ENCODE measurements around the gene SF3B1.
"Not testable (repeated sequence)": the region's sequence is repeated elsewhere in the genome, so short reads cannot be mapped to it uniquely, and the experiment has no call there.

SF3B1 gene

DNA sequence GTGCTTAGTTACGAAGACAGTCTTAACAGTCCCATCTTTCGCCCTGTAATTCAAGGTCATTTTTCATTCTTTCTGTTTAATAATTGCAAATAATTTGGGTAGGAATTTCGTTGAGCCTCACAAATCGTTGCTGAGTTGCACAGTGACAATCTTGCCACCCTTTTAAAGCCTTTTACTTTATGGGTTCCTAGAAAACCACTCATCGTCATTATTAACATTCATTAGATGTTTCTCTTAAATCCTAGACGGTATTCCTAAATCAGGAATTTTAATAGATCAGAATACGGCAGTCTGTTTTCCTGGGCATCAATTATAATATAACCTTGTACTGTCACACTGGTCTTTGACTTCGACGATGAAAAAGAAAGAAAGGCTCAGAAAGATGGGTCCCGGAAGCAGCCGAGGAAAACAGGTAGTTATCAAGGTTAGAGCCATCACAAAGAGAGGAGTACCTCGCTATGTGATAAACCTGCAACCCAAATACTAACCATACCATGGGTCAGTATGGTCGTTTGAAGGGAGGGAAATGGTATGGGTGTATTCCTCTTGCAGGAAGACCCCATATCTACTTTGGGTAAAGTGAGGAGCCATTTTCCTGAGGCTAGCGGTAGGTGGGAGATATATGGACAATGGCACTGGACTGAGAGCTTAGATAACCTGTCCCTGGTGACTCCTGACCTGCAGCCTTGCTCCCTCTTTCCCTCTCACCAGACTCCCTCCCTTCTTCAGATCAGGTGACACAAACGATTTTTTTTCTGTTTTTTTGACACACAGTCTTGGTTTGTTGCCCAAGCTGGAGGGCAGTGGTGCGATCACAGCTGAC, 981 bp upstream of the SF3B1 start:
- DNase-seq = no peak

DNA sequence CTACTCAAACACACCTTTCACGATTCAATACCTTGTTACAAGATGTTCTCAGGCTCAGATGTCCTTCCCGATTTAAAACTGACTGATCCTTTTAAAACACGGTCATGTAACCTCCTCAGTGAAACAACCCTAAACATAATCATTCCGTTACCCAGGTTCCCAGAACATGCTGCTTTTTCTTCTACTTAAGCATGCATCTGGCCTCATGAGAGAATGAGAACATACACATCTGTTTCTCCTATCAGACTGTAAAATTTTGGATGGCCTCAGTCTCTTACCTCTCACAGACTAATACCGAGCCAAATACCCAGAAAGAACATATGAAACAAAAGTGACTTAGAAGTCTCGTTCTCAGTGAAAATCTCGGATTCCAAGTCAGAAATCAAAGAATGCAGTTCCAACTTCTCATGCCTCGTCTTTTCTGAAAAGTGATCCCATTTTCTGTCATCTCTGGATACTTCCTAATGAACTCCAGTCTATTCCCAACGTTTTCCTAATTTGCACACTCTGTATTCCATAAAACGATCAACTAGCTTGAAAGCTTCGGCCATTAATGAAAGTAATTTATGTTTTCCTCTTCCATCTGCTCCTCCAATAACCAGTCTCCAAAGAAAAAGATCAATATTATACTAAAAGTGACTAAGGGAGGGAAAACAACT, 919 bp downstream of the SF3B1 start:
- no peak for DNase-seq

DNA sequence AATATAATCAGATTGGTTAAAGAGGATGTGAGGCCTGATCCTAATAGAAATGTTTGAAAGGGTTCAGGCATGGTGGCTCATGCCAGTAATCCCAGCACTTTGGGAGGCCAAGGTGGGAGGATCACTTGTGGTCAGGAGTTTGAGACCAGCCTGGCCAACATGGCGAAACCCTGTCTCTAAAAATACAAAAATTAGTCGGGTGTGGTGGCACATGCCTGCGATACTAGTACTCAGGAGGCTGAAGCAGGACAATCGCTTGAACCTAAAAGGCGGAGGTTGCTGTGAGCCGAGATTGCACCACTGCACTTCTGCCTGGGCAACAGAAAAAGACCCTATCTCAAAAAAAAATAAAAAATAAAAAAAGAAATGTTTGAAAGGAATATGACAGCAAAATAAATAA, 2.3 kb downstream of the SF3B1 start:
- not testable (repeated sequence) for DNase-seq

DNA sequence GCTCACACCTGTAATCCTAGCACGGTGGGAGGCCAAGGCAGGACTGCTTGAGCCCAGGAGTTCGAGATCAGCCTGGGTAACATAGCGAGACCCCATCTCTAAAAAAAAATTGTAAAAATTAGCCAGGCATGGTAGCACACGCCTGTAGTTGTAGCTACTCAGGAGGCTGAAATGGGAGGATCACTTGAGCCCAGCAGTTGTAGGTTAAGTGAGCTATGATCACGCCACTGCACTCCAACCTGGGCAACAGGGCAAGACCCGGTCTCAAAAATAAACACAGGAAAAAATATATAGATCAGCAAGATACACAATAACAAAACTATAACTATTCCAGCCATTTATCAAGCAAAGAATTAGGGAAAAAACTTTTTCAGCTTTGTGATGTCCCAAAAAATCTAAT, 3.0 kb downstream of the SF3B1 start:
- no peak for DNase-seq

DNA sequence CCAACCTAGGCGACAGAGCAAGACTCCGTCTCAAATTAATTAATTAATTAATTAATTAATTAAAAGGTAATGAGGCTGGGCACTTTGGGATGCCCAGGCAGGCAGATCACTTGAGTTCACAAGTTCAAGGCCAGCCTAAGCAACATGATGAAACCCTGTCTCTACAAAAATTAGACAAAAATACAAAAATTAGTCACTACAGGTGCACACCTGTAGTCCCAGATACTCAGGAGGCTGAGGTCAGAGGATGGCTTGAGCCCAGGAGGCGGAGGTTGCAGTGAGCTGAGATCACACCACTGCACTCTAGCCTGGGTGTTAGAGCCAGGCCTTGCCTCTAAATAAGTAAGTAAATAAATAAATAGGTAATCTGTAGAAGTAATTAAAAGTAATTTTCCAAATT, 6.8 kb downstream of the SF3B1 start:
- no peak for DNase-seq

DNA sequence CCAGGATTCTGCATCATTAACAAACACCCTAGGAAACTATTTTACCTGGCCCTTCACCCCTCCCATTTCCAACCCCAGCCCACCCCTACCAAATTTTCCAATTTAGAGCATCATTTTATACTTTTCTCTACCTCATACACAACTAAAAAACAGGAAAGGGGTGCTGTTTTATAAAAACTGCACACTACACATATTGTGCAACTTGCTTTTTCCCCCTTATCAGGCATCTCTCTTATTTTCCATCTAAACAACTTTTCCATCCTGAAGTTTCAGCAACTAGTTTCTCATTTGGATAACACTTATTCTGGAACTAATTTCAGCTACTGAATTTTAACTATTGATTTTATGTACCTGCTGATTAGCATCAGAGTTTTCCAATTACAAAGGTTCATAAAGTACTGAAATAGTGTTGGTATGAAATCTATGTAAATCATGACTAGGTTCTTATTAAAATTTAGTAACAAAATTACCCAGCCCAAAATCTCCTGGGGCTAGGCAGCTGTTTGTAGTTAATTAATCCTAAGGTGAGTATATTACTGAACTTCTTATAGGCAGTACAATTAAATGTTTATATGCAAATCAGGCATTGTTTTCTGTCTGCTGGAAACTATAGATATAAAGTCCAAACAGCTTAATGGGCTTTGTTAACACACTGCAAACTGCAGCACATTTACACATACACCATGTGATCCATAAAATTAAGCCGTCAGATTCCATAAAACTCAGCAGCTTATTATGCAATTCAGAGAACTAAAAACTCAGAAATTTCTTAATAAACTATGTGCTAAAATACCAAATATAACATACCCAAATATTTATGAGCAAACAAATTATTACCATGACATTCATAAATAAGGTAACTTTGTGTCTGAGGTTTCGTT, 7.9 kb downstream of the SF3B1 start:
- DNase-seq = no peak

DNA sequence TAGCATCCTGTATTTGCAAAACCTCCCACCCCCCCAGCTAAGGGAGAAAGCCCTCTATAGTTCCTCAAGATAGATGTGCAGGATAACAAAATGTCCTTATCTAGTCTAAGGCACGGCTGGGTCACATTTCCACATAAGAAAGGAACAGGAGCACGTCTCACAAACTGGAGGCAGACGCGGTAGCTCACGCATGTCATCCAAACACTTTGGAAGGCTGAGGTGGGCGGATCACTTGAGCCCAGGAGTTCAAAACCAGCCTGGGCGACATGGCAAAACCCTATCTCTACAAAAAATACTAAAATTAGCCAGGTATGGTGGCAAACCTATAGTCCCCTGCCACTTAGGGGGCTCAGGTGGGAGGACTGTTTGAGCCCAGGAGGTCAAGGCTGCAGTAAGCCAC, 9.3 kb downstream of the SF3B1 start:
- DNase-seq = no peak

DNA sequence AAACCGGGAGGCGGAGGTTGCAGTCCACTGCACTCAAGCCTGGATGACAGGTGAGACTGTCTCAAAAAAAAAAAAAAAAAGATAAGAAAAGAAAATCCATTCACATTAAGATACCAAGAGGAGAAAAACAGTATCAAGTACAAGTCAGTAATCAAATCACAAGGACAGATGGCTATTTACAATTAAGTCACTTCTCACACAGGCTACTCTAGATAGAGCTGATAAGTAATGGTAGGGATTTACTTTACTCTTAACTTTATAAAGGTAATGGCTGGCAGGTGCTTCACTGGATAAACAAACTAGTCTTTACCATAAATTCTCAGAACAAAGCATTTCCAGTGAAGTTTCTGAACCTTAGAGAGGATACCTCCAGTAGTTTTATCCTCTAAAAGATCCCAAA, 11.5 kb downstream of the SF3B1 start:
- no peak for DNase-seq

DNA sequence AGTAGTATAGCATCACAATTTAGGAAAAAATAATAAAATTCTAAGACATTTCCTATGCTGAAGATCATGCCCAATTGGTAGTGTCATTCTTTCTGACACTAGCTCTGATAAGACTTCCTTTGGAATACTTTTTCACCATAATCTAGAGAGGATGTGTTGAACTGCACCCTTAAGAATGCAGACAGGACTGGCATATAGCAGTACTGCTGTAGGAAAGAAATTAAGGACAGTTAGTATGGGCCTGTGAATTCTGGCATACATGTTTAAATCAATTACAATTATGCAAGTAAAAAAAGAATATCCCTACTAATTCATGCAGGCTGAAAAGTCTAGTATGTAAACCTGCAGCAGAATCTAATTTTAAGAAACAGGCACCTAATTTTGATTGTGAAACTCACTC, 15.4 kb downstream of the SF3B1 start:
- DNase-seq = no peak

DNA sequence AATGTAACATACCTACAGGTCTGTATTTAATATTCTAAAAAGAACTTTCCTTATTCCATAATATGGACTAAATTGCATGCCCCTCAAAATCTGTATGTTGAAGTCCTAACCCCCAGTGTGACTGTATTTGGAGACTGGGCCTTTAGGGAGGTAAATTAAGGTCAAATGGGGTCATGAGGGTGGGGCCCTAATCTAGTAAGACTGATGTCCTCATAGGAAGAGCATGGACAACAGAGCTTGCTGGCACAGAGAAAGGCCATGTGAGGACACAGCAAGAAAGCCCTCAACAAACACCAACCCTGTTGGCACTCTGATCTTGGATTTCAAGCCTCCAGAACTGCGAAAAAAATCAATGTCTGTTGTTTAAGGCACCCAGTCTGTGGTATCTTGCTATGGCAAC, 18.6 kb downstream of the SF3B1 start:
- DNase-seq = no peak

DNA sequence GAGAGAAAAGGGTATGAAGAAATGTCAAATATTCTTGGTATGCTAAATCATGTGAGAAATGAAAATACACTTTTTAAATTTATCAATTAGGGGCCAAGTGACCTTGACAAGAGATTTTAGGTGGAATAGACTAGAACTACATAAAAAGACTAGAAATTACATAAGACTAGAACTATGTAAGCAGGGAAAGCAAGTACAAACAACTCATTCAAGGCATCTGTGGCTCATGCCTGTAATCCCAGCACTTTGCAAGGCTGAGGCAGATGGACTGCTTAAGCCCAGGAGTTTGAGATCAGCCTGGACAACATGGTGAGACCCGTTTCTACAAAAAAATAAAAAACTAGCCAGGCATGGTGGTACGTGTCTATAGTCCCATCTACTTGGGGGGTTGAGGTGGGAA, 20.3 kb downstream of the SF3B1 start:
- DNase-seq = no peak

DNA sequence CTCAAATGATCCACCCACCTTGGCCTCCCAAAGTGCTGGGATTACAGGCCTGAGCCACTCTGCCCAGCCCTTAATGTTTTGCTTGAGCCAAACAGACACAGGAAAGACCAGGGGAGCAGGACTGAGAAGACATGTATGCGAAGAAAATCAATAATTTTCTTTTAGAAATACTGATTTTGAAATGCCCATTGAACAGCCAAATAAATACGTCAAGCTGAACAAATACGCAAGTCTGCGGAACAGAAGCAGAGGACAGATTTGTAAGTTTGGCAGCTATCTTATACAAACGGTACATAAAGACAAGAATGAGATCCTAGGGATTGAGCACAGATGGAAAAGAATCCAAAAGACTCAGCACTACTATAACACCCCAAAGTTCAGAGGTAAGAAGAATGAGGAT, 20.8 kb downstream of the SF3B1 start:
- DNase-seq = no peak

DNA sequence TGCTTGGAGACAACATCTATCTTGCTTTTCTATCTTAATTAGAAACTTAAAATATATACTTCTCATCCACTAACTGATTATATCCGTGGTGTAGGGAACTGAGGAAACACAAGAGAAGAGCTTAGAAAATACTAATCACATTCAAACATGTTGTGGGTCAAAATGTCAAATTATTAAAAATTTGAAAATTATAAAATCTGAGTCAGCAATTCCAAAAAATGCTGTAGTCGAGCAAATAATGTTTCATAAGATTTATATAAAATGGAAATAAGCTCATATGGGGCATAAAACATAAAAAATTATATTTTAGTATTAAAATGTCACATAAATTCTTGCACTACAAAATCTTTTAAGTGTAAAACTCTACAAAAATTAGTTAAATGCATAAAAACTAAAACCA, 29.2 kb downstream of the SF3B1 start:
- no peak for DNase-seq

DNA sequence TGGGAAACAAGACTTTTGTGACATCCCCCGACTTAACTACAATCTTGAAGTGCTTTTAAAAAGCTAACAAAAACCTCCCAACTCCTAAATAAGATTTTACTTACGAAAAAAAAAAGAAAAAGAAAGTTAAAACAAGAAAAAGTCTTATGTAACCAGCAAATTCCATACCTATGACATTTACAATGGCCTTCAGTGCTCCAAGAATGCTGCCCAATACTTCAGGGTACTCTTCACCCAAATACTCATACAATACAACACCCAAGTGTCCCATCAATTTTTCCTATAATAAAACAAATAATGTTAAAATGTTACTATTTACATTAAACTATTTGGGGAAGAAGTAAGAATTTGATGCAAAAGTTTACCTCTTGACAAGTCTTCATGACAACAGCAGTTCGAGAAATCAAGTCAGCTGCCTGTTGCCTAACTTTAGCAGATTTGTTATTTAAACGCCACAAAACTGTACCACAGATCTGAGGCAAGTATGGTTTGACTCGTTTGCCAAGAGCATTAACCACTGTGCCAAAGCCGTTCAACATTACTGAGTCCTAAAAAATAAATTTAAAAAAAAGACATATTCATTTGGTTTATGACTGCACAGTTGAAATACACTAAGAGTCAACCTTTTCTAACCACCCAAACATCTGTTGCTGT, 34.8 kb downstream of the SF3B1 start:
- DNase-seq = no peak

DNA sequence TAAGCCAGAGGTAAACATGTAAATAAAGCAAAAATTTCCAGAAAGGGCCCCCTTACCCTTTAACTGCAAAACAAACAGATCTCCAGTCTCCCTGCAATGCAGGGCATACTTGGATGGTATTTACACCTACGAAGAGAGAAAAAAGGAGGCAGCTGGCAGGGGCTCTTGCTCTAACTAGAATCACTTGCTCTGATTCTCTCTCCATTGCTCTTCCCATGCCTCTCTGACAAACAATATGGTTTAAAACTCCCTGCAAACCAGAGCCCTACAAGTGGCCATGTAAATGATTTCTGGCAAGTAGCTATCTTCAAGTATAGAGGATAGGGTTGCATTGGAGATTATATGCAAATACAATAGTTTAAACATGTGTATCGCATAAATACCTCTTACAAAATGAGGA, 35.9 kb downstream of the SF3B1 start:
- no peak for DNase-seq

DNA sequence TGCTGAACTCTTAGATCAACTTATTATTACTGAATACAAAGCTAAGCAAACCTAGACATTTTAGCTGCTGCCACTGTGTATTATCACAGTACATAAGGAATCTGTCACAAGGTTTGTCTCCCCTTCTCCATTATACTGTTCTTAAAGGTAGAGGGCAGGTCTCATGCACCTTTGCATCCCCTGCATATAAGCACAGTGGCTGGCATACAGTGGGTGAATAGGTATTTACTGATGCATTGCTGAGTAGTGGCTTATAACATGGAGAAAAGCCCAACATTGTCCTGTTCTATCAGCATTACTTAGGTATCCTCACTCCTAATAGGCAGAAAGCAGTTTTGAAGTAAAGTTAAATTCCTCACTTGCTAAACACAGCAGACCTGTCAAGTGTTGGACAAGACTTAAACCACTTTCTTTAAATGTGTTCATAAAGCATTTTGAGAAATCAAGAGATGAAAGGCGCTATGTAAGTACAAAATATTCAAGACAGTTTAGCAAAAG, 43.6 kb downstream of the SF3B1 start:
- no peak for DNase-seq

DNA sequence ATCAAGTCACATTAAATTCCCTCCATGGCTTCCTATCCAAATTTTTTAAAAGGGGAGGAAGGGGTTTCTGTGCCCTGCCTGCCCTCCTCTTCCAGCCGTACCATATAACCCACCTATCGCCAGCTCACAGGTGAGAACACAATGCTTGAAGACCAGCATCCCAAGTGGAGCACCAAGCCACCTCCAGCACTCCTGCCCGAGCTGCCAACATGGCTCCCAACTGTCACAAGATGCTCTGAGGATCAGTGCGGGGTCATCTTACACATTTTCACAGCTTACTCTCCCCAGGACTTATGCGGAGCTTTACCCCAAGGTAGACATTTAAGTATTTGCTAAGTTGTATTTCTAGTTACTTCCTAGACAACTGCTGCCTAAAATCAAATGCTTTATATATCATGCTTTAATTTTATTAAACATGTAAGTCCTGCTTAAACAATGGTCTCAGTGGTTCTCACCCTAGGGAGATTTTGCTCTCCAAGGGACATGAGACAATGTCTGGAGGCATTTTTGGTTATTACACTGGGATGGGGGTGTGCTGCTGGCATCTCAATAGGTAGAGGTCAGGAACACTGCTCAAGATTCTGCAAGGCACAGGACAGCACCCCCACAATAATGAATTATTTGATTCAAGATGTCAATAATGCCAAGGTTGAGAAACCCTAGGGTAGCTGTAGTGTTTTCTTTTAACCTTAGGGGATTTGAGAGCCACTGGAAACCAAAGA, 45.8 kb downstream of the SF3B1 start:
- DNase-seq = no peak

DNA sequence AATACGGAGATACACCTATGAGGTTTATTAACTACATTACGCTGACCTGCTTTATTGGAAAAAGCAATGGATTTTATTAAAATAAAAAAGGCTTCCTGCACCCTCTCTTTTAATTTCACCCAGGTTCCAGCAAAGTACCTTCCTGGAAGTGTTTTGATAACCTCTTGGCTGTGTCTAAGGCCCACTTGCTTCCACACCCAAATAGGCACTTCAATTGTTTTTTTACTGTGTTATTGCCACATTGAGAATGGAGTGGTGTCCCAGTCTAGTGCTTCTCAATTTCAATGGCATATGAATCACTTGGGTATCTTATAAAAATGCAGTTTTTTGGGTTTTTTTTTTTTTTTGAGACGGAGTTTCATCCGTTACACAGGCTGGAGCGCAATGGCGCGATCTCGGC, 47.6 kb downstream of the SF3B1 start:
- DNase-seq = no peak

DNA sequence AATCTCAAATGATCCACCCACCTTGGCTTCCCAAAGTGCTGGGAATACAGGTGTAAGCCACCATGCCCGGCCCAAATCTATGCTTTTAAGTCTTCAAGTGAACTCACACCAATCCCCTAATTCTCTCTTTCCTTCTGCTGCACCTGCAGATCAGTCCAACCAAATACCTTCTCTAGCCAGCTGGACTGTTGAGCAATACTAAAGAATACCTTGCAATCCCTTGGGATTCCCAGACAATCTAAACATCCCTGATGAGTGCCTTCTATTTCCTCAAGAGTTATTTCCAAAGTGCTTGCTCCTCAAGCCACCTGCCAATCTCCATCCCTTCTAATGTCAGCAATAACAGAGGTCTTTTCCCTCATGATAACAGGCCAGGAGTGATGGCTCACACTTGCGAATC, 48.6 kb downstream of the SF3B1 start:
- no peak for DNase-seq

DNA sequence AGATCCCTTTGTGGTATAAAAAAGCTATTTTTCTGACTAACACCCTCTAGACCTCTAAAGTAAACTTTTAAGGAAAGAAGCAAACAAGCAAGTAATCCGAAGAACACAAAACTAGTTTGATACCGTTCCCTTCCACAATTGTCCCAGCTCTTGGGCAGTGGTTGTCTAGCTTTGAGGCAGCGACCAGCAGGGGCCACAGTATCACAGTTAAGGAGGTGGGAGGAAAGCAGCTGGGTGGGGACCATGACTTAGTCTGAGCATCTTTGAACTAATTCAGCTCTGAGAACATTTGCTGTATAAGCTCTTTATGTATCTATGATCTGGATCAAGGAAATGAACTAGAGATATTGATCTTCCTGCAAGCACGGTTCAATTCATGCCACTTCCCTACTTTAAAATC, 51.0 kb downstream of the SF3B1 start:
- DNase-seq = no peak

DNA sequence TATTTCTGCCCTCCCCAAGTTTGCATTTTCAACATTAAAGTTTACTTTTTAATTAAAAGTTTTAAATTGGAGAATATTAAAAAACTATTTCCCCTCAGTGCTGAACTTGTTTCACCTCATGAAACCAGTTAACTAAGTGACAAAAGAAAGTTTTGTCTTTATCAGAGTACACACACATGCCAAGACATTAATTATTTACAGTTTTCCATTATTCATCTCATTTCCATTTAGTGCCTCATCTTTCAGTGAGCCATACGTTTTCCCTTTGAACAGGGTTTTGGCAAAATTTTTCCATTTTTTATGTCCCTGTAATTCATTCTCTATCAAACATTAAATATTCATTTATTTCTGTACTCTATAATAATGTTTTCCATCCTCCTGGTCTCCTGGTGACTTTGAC, 53.2 kb downstream of the SF3B1 start:
- DNase-seq = no peak

DNA sequence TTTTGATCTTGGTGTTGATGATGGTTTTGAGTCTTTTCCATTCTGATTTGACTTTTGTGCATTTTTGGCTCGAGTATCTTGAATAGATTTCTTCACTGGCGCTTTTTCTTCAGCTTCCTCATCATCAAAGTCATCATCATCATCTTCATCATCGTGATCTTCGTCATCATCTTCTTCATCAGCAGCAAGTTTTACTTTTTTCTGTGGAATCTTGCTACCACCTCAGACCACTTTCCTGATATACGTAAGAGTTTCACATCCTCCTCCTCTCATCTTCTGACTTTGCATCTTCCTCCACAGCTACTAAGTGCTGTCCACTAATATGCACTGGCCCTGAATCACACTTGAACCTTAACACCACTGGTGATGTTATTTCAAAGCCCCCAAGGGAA, 54.9 kb downstream of the SF3B1 start:
- not testable (repeated sequence) for DNase-seq

All from NCI-H1436 treated with DMSO at 0.1 percent for 48 hours (cell line).